Spleen (tissue), 13 donors: Measurements from ENCODE around the gene PYDC1. TPM values are rescaled to one million over a fixed set of nuclear protein-coding genes. Genes with fewer than 3 reads are reported as not detected.

ENCODE experiments used
- DNase-seq: peaks from one replicate; pipeline ENCODE4 v3.0.0-alpha.2; 2020
- H3K27ac ChIP-seq, 8 donors: fragments of 200-600 bp; sonication (generic) in 7 of 8; 1 replicate in 4 of 8; 2 replicates in 4 of 8; pipeline versions ENCODE4 v1.5.0 to v1.8.0; 2016 to 2021; ENCODE audit warnings: inconsistent platforms in 4 of 8, mild to moderate bottlenecking in 4 of 8, moderate library complexity in 1 of 8
- H3K27me3 ChIP-seq, 7 donors: fragments of 200-600 bp; sonication (generic) in 6 of 7; replicated peaks in 1 of 7; 1 replicate in 4 of 7; 2 replicates in 3 of 7; pipeline versions ENCODE4 v1.5.0 to v1.8.0; 2016 to 2021; ENCODE audit warnings: inconsistent platforms in 3 of 7, mild to moderate bottlenecking in 1 of 7
- H3K36me3 ChIP-seq, 6 donors: fragments of 200-600 bp; sonication (generic) in 5 of 6; 1 replicate in 4 of 6; 2 replicates in 2 of 6; pipeline versions ENCODE4 v1.5.0 to v1.8.0; 2016 to 2021; ENCODE audit warnings: inconsistent platforms in 2 of 6
- H3K4me1 ChIP-seq, 6 donors: fragments of 200-600 bp; sonication (generic) in 5 of 6; 1 replicate in 3 of 6; 2 replicates in 3 of 6; pipeline versions ENCODE4 v1.5.0 to v1.8.0; 2016 to 2021; ENCODE audit warnings: inconsistent platforms in 3 of 6
- H3K4me3 ChIP-seq, 8 donors: fragments of 200-600 bp; sonication (generic) in 7 of 8; 1 replicate in 4 of 8; 2 replicates in 4 of 8; pipeline versions ENCODE4 v1.5.0 to v1.8.0; 2016 to 2021; ENCODE audit warnings: inconsistent platforms in 4 of 8, mild to moderate bottlenecking in 4 of 8, moderate library complexity in 2 of 8
- H3K9me3 ChIP-seq, 8 donors: fragments of 200-600 bp; sonication (generic) in 7 of 8; 1 replicate in 4 of 8; 2 replicates in 4 of 8; pipeline versions ENCODE4 v1.5.0 to v1.8.0; 2016 to 2021; ENCODE audit warnings: inconsistent platforms in 4 of 8
- CTCF ChIP-seq, 11 experiments: fragments of 200-600 bp in 7 of 11; fragments of 450-650 bp in 4 of 11; sonication (generic) in 4 of 11; IDR thresholded peaks in 8 of 11; conservative IDR thresholded peaks in 3 of 11; 1 replicate in 7 of 11; 2 replicates in 4 of 11; pipeline versions ENCODE4 v1.4.0 to v1.8.0; 2016 to 2021; ENCODE audit warnings: antibody characterized with exemption in 11 of 11, inconsistent platforms in 4 of 11, mild to moderate bottlenecking in 1 of 11
- POLR2A ChIP-seq, 3 donors: fragments of 450-650 bp; IDR thresholded peaks; one replicate each; pipeline ENCODE4 v1.5.1; 2017; ENCODE audit warnings: antibody characterized with exemption in 3 of 3, mild to moderate bottlenecking in 1 of 3
- POLR2AphosphoS5 ChIP-seq, 3 donors: sonication (generic); formaldehyde crosslinking; IDR thresholded peaks; one replicate each; pipeline ENCODE4 v1.5.1; 2017; ENCODE audit warnings: antibody characterized with exemption in 3 of 3
- WGBS, 5 donors: extraction: QIAGEN DNeasy Blood & Tissue Kit in 3 of 5; methylation state at CpG; one replicate each; pipeline versions ENCODE4 v1.1.5 to v1.1.7; 2013 to 2018; 5-methylcytosine and 5-hydroxymethylcytosine counted together
- intact Hi-C: fragments of 100-400 bp; cut with DNase I; formaldehyde crosslinking; loops from one replicate; pipeline ENCODE4 v1.15.0; 2023; ENCODE audit warnings: low total_unique reads
- long read RNA-seq, 2 donors: transcript quantifications; one replicate each; lab custom pipeline, GENCODE V29; 2026
- polyA plus RNA-seq, 3 donors: library from polyadenylated mRNA; stranded (reverse); fragments of 200-250 nt; gene quantifications; one replicate each; pipeline ENCODE4 v1.2.1, GENCODE V29; 2013
- total RNA-seq, 7 donors: library from RNA; depleted of rRNA in 3 of 7; stranded (reverse); fragments of >200 nt in 3 of 7; fragmentation: NEBNext Ultra II Directional in 4 of 7; extraction: Animal tissue kit (Norgen Biotek cat#: 25700) in 4 of 7; gene quantifications; one replicate each; pipeline versions ENCODE4 v1.1.0 to v1.2.1, GENCODE V29; 2016 to 2021
- donor health status: healthy with polysubstance abuse.
- donor health status: DM: no; HTN: no; CAD: no; lungs with moderate emphysema.
- donor health status: DM: no; HTN: no; CAD: no.
- donor health status: Bipolar disorder and iron deficiency.
- donor health status: healthy.
- donor health status: DM: no; HTN: no; CAD: no.
- donor health status: DM: yes; HTN: yes; CAD: no.

The PYDC1 gene
- total RNA-seq (not detected), polyA plus RNA-seq (1 to 10 TPM in 1 of 3 donors, under 1 TPM in 1, not detected in 1; 0.72 to 2.7 TPM)
- long read RNA-seq, donor 1 = 0 reads
- long read RNA-seq, donor 2 = 0 reads

GRCh38 chr16:31216422-31217135 is at the start of gene PYDC1:
Gene PYDC1 (minus strand): TSS chr16:31217135. CDS start chr16:31217028, 107 bp downstream.
- 3 to 10% (median 4%) methylated on average over 46 to 52 of the region's 52 CpGs for WGBS, 5 donors
- Histone ChIP-seq H3K9me3 (no peaks in the 10 kb centered on the region), H3K4me3 (peak within 1 kb of the TSS in 7 of 8 donors; percentile 18 to 73 (median 45)), H3K27ac (peak within 1 kb of the TSS in 1 of 8 donors; percentile 69), H3K27me3 (peaks cover 3 to 79% (median 34%) of the 10 kb centered on the region in 7 donors), H3K4me1 (peaks cover 25 to 45% (median 37%) of the 10 kb centered on the region in 6 donors), H3K36me3 (no peaks in the 10 kb centered on the region)
- no peak for TF ChIP-seq CTCF (IDR thresholded peaks at IDR 0.05 in 8 of 11, conservative IDR thresholded peaks at IDR 0.05 in 3 of 11)
- TF ChIP-seq POLR2A (IDR thresholded peaks at IDR 0.05) = no peak
- peak in 2 of 3 donors; percentile 29 to 43 for TF ChIP-seq POLR2AphosphoS5 (IDR thresholded peaks at IDR 0.05)
- DNase-seq = peak; percentile 82
- intact Hi-C loops = no loop called here

DNA sequence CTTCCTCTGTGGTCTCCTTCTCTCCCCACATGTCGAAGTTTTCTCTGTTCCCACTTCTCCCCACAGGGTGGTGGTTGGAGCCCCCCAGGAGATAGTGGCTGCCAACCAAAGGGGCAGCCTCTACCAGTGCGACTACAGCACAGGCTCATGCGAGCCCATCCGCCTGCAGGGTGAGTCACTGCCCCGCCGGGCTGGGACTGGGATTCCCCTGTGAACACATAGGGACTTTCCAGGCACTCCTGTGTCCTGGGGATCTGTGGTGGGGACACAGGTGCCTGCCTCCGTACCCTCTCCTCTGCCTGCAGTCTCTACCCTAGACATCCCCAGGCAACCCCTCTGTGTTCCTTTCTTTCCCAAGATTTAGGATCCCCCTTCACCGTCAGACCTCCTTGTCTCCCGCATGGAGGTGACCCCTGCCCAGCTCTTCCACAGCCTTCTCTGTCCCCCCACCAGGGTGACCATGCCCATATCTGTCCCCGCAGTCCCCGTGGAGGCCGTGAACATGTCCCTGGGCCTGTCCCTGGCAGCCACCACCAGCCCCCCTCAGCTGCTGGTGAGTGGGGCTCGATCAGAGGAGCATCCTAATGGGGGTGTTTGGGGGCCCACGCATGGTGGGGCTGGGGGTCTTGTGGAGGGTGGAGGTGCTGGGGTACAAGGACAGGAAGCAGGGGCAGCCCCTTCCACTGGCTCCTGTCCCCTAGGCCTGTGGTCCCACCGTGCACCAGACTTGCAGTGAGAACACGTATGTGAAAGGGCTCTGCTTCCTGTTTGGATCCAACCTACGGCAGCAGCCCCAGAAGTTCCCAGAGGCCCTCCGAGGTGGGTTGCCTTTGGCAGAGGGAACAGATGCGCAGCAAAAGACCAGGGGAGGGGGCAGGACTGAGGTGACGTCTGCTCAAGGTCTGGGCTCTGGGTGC is 48.7 kb upstream of the PYDC1 start:
- Histone ChIP-seq H3K36me3 (peaks cover 0 to 55% (median 0%) of the 10 kb centered on the region in 6 donors), H3K4me3 (peak overlapping the region in 1 of 8 donors; percentile 14), H3K4me1 (peaks cover 11 to 60% (median 44%) of the 10 kb centered on the region in 6 donors), H3K27ac (peak overlapping the region in 5 of 8 donors; percentile 1 to 57 (median 36)), H3K27me3 (no peaks in the 10 kb centered on the region), H3K9me3 (no peaks in the 10 kb centered on the region)
- 37 to 49% (median 47%) methylated on average over 19 to 20 of the region's 20 CpGs for WGBS, 5 donors
- peak in 2 of 3 donors; percentile 23 to 45 for TF ChIP-seq POLR2AphosphoS5 (IDR thresholded peaks at IDR 0.05)
- no peak for TF ChIP-seq POLR2A (IDR thresholded peaks at IDR 0.05)
- TF ChIP-seq CTCF (IDR thresholded peaks at IDR 0.05 in 8 of 11, conservative IDR thresholded peaks at IDR 0.05 in 3 of 11) = no peak
- intact Hi-C loops = no loop called here
- DNase-seq = peak; percentile 82

DNA sequence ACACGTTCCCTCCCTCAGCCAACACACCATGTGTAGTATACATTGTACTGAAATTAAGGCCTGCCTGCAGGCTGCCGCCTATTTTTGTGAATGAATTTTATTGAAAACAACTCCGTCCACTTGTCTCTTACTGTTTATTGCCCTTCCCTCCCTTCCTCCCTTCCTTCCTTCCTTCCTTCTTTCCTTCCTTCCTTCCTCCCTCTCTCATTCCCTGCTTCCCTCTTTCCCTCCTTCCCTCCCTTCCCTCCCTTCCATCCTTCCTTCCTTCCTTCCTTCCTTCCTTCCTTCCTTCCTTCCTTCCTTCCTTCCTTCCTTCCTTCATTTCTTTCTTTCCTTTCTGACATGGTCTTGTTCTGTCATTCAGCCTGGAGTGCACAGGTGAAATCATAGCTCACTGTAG is 45.1 kb upstream of the PYDC1 start:
- peaks cover 0 to 20% (median 0%) of the 10 kb centered on the region in 6 donors for H3K36me3 ChIP-seq
- H3K4me3 ChIP-seq = no peak overlapping the region
- intact Hi-C loops = no loop called here
- H3K9me3 ChIP-seq = no peaks in the 10 kb centered on the region
- peak overlapping the region in 2 of 8 donors; percentile 87 to 92 for H3K27ac ChIP-seq
- peak; percentile 2 for DNase-seq
- H3K4me1 ChIP-seq = peaks cover 25 to 87% (median 61%) of the 10 kb centered on the region in 6 donors
- 64 to 86% (median 80%) methylated on average over 3 of the region's 3 CpGs for WGBS, 5 donors
- no peaks in the 10 kb centered on the region for H3K27me3 ChIP-seq
- TF ChIP-seq POLR2AphosphoS5 (IDR thresholded peaks at IDR 0.05) = no peak

GRCh38 chr16:31260136-31260931 is 43.4 kb upstream of the PYDC1 start:
- Histone ChIP-seq H3K4me1 (peaks cover 19 to 83% (median 52%) of the 10 kb centered on the region in 6 donors), H3K27ac (peak overlapping the region in 7 of 8 donors; percentile 28 to 92 (median 79)), H3K4me3 (peak overlapping the region; percentile 10 to 67 (median 36)), H3K36me3 (peaks cover 0 to 3% (median 0%) of the 10 kb centered on the region in 6 donors), H3K9me3 (no peaks in the 10 kb centered on the region), H3K27me3 (no peaks in the 10 kb centered on the region)
- intact Hi-C loops = no loop called here
- TF ChIP-seq POLR2A (IDR thresholded peaks at IDR 0.05) (no peak), POLR2AphosphoS5 (IDR thresholded peaks at IDR 0.05) (no peak), CTCF (IDR thresholded peaks at IDR 0.05 in 8 of 11, conservative IDR thresholded peaks at IDR 0.05 in 3 of 11) (no peak)
- peak; percentile 80 for DNase-seq
- WGBS, 5 donors = 24 to 41% (median 26%) methylated on average over 14 of the region's 14 CpGs
